GM12878 (cell line): ENCODE results near the gene PRH1. TPM values are rescaled to one million over a fixed set of nuclear protein-coding genes. Genes with fewer than 3 reads are reported as not detected.

Source experiments
- ATAC-seq: fragments of 200-7000 bp; cut with Tn5 transposase; 3 replicates; pipeline ENCODE4 v1.9.1; 2020; ENCODE audit warnings: mild to moderate bottlenecking, moderate library complexity
- BruUV-seq: library from RNA; stranded (reverse); fragments of 400-500 nt; replicated peaks from 2 replicates; lab custom pipeline; 2021; lab: Mats Ljungman, UMichigan
- CTCF ChIA-PET: fragments of 300-600 bp; sonication (Branson Sonifier 250); formaldehyde crosslinking; extraction: SDS; loops from one replicate; lab custom pipeline; 2021; ENCODE audit warnings: inconsistent platforms; lab: Yijun Ruan, JAX
- POLR2A ChIA-PET: fragments of 350-600 bp; formaldehyde crosslinking; extraction: SDS; loops from one replicate; lab custom pipeline; 2021; ENCODE audit warnings: inconsistent platforms; lab: Charles Lee
- RAD21 ChIA-PET: fragments of 300-600 bp; sonication (Branson Sonifier 250); formaldehyde crosslinking; loops from one replicate; lab custom pipeline; 2023; ENCODE audit warnings: antibody characterized with exemption; ENCODE audit not compliant: unreplicated experiment; lab: Charles Lee
- SMC1A ChIA-PET: fragments of 300-600 bp; sonication (Branson Sonifier 250); formaldehyde crosslinking; loops from one replicate; lab custom pipeline; 2023; ENCODE audit not compliant: unreplicated experiment, uncharacterized antibody; lab: Charles Lee
- DNase-seq: peaks from one replicate; pipeline ENCODE4 v3.0.0-alpha.2; 2011; ENCODE audit warnings: low read depth, low spot score
- FAIRE-seq: peaks from 3 replicates; lab custom pipeline; 2011; peaks lifted over from hg19 to GRCh38; lab: Jason Lieb, UNC
- H2AFZ ChIP-seq: 2 replicates; pipeline ENCODE4 v1.6.0; 2011; ENCODE audit warnings: low read depth, low read length, control low read depth; ENCODE audit not compliant: control insufficient read depth
- H3K27ac ChIP-seq: 2 replicates; pipeline ENCODE4 v1.5.1; 2011; ENCODE audit warnings: control low read depth; ENCODE audit not compliant: control insufficient read depth, insufficient read depth
- H3K27me3 ChIP-seq, 2 experiments: replicated peaks in 1 of 2; 2 replicates each; pipeline versions ENCODE4 v1.6.0 to v1.6.1; 2011; ENCODE audit warnings: low read length in 1 of 2; ENCODE audit not compliant: control insufficient read depth in 2 of 2, insufficient read depth in 2 of 2
- H3K36me3 ChIP-seq, 2 experiments: 2 replicates each; pipeline ENCODE4 v1.5.1; 2011; ENCODE audit warnings: low read length in 1 of 2; ENCODE audit not compliant: control insufficient read depth in 2 of 2, insufficient read depth in 2 of 2
- H3K4me1 ChIP-seq: 2 replicates; pipeline ENCODE4 v1.6.1; 2011; ENCODE audit warnings: mild to moderate bottlenecking, low read length, moderate library complexity, mixed read lengths; ENCODE audit not compliant: control insufficient read depth, insufficient read depth
- H3K4me2 ChIP-seq: 2 replicates; pipeline ENCODE4 v1.6.0; 2011; ENCODE audit warnings: control low read depth; ENCODE audit not compliant: control insufficient read depth, insufficient read depth
- H3K4me3 ChIP-seq: fragments of 200-600 bp; sonication (generic); 2 replicates; pipeline ENCODE4 v1.5.1; 2016
- H3K79me2 ChIP-seq: 2 replicates; pipeline ENCODE4 v1.6.0; 2011; ENCODE audit warnings: low read length; ENCODE audit not compliant: control insufficient read depth, insufficient read depth
- H3K9ac ChIP-seq: 2 replicates; pipeline ENCODE4 v1.8.0; 2011; ENCODE audit warnings: low read length, control low read depth, mixed read lengths; ENCODE audit not compliant: control insufficient read depth, insufficient read depth
- H3K9me3 ChIP-seq: replicated peaks from 3 replicates; pipeline ENCODE4 v1.5.1; 2011; ENCODE audit warnings: mild to moderate bottlenecking, low read length; ENCODE audit not compliant: control insufficient read depth, insufficient read depth
- H4K20me1 ChIP-seq: 2 replicates; pipeline ENCODE4 v1.6.0; 2011; ENCODE audit not compliant: control insufficient read depth, insufficient read depth
- CHD2 ChIP-seq: IDR thresholded peaks from 2 replicates; pipeline ENCODE4 v1.6.1; 2011; ENCODE audit warnings: low read depth, low read length, improper control_type of control experiment, borderline replicate concordance
- CTCF ChIP-seq, 3 experiments: IDR thresholded peaks in 2 of 3; conservative IDR thresholded peaks in 1 of 3; 2 replicates each; pipeline ENCODE4 v1.5.1; 2011; ENCODE audit warnings: low read depth in 3 of 3, low read length in 3 of 3, mild to moderate bottlenecking in 3 of 3, control low read depth in 2 of 3, moderate library complexity in 2 of 3, inconsistent platforms in 1 of 3, mixed read lengths in 1 of 3; ENCODE audit not compliant: control insufficient read depth in 2 of 3, insufficient read depth in 1 of 3; ENCODE audit errors: extremely low read depth in 1 of 3
- EED ChIP-seq: sonication (generic); IDR thresholded peaks from 2 replicates; pipeline ENCODE4 v1.6.1; 2016; ENCODE audit warnings: antibody characterized with exemption, low read depth
- GATAD2B ChIP-seq: fragments of 450-650 bp; conservative IDR thresholded peaks from 2 replicates; pipeline ENCODE4 v1.6.1; 2017; ENCODE audit warnings: low read depth, mild to moderate bottlenecking, moderate library complexity
- HDAC2 ChIP-seq: fragments of 200-600 bp; sonication (generic); IDR thresholded peaks from 2 replicates; pipeline ENCODE4 v1.6.1; 2017
- KAT2A ChIP-seq: conservative IDR thresholded peaks from 2 replicates; pipeline ENCODE4 v1.6.1; 2011; ENCODE audit warnings: low read depth, low read length; ENCODE audit not compliant: control insufficient read depth
- MXI1 ChIP-seq: fragments of 150-350 bp; IDR thresholded peaks from 2 replicates; pipeline ENCODE4 v1.6.1; 2011; ENCODE audit warnings: low read depth, mild to moderate bottlenecking, inconsistent platforms, low read length, improper control_type of control experiment
- NBN ChIP-seq: fragments of 450-650 bp; IDR thresholded peaks from 2 replicates; pipeline ENCODE4 v1.6.1; 2016
- NR2C2 ChIP-seq: IDR thresholded peaks from 2 replicates; pipeline ENCODE4 v1.6.1; 2011; ENCODE audit warnings: borderline replicate concordance, low read depth; ENCODE audit not compliant: control insufficient read depth, insufficient read length
- NR2F1 ChIP-seq: fragments of 450-650 bp; conservative IDR thresholded peaks from 2 replicates; pipeline ENCODE4 v1.6.1; 2017; ENCODE audit warnings: mild to moderate bottlenecking
- PAX5 ChIP-seq: IDR thresholded peaks from 2 replicates; pipeline ENCODE4 v1.6.1; 2011; ENCODE audit warnings: low read depth, low read length, borderline replicate concordance
- PAX8 ChIP-seq: fragments of 450-650 bp; IDR thresholded peaks from 2 replicates; pipeline ENCODE4 v1.6.1; 2017; ENCODE audit warnings: mild to moderate bottlenecking, moderate library complexity
- POU2F2 ChIP-seq: IDR thresholded peaks from 3 replicates; pipeline ENCODE4 v1.6.1; 2011; ENCODE audit warnings: low read depth, mild to moderate bottlenecking, low read length, borderline replicate concordance
- RFX5 ChIP-seq: IDR thresholded peaks from 2 replicates; pipeline ENCODE4 v1.6.1; 2011; ENCODE audit warnings: low read depth, low read length, improper control_type of control experiment
- SMC3 ChIP-seq: IDR thresholded peaks from 2 replicates; pipeline ENCODE4 v1.6.1; 2011; ENCODE audit warnings: low read length, improper control_type of control experiment, borderline replicate concordance
- USF1 ChIP-seq: IDR thresholded peaks from 2 replicates; pipeline ENCODE4 v1.6.1; 2011; ENCODE audit warnings: borderline replicate concordance, low read depth, mild to moderate bottlenecking, moderate library complexity, mixed read lengths, low read length; ENCODE audit not compliant: insufficient read depth; ENCODE audit errors: extremely low read length
- YBX1 ChIP-seq: fragments of 450-650 bp; IDR thresholded peaks from 2 replicates; pipeline ENCODE4 v1.6.1; 2016; ENCODE audit warnings: antibody characterized with exemption
- WGBS: methylation state at CpG from one replicate; pipeline ENCODE4 v1.1.6; 2016; ENCODE audit warnings: low lambda C conversion rate; ENCODE audit not compliant: insufficient replicate concordance, insufficient coverage; ENCODE audit errors: missing lambda C conversion rate; 5-methylcytosine and 5-hydroxymethylcytosine counted together
- in situ Hi-C: fragments of 300-500 bp; cut with MboI; formaldehyde crosslinking; loops from 9 replicates; pipeline ENCODE4 v1.14.3; 2018; ENCODE audit warnings: mixed read lengths
- intact Hi-C: fragments of 100-400 bp; cut with micrococcal nuclease; formaldehyde crosslinking; loops from one replicate; pipeline ENCODE4 v1.14.2; 2022; ENCODE audit not compliant: unreplicated experiment
- polyA plus RNA-seq, 11 experiments: library from polyadenylated mRNA; depleted of rRNA in 4 of 11; unstranded in 6 of 11; stranded (reverse) in 5 of 11; fragments of >200 nt; fragmentation: Nextera tagmentation in 4 of 11; fragmentation: Illumina TruSeq in 1 of 11; extraction: Ambion mirVana in 4 of 11; extraction: Trizol in 1 of 11; gene quantifications; 1 replicate in 1 of 11; 2 replicates in 10 of 11; pipeline versions ENCODE4 v1.2.1 to v1.2.3, GENCODE V29; 2011 to 2016; ENCODE audit warnings: inconsistent platforms in 2 of 11, missing spikeins in 2 of 11, low read depth in 1 of 11
- total RNA-seq, 4 experiments: library from RNA; depleted of rRNA in 3 of 4; stranded (reverse); fragments of >200 nt in 3 of 4; fragmentation: Illumina TruSeq in 1 of 4; extraction: Trizol in 1 of 4; gene quantifications; 2 replicates each; pipeline versions ENCODE4 v1.2.1 to v1.2.3, GENCODE V29; 2013 to 2021
- TF ChIP-seq, protein P1 (sequence below): fragments of 450-650 bp; IDR thresholded peaks from 2 replicates; pipeline ENCODE4 v1.6.1; 2016; ENCODE audit warnings: mild to moderate bottlenecking

The PRH1 gene
- total and polyA plus RNA-seq, 10 of the 15 experiments (the other 5 are each of a cell fraction or from before 2014, with no cell fraction given): 2.5 to 26.3 (median 11.8) TPM

DNA sequence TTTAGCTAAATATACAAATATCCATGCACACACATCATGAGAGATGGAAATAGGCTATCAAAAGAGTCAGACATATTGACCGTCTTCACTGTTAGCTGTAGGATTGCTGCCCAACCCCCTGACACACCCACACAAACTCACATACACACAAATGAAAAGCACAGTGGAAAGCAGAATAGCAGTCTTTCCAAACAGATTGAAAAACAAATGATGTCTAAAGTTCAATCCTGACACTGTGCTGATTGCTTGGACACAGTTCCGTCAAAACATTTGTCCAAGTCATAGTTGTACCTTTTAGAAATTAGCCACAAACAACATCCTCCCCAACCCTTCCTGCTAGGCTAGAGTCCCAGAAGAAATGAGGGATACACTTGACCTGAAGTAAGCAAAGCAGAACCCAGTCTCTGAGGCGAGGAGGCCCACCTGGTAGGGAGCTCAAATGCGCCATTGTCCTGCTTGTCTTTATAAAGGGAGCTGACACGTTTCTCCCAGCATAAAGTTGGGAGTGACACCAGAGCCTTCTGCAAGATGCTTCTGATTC lies 44.8 kb upstream of the PRH1 start, which contains the start of gene PRH2:
Gene PRH2, plus strand, starts transcription at position 491 of the 541 bp plus-strand sequence. Its CDS starts 38 bp downstream, at position 529.
- BruUV-seq: no TSS peak
- ATAC-seq: no peak
- H3K4me3 ChIP-seq: no peak within 1 kb of the TSS

GRCh38 chr12:10926269-10926668 lies 42.2 kb upstream of the PRH1 start:
- SMC1A ChIA-PET: no interaction called here
- no peak for FAIRE-seq
- BruUV-seq: no TSS peak
- Histone ChIP-seq H2AFZ (no peak overlapping the region), H3K36me3 (no peaks in the 10 kb centered on the region), H3K4me1 (no peaks in the 10 kb centered on the region), H3K4me3 (no peak overlapping the region), H3K27me3 (no peaks in the 10 kb centered on the region), H3K4me2 (no peak overlapping the region), H3K27ac (no peak overlapping the region), H3K9ac (no peak overlapping the region), H3K79me2 (no peaks in the 10 kb centered on the region), H3K9me3 (no peaks in the 10 kb centered on the region), H4K20me1 (no peaks in the 10 kb centered on the region)
- RAD21 ChIA-PET: no interaction called here
- CTCF ChIA-PET: interaction anchor here (1.1 kb wide), 1 partner anchor 12 kb away, joined by 3 read pairs; no protein-coding TSS in a partner anchor
- POLR2A ChIA-PET: no interaction called here
- WGBS: 74% methylated on average over 5 of the region's 5 CpGs
- DNase-seq: no peak
- intact Hi-C loops: no loop called here
- ATAC-seq: no peak
- in situ Hi-C loops: no loop called here
- TF ChIP-seq NR2F1: no peak
- no peak for TF ChIP-seq USF1
- no peak for TF ChIP-seq RFX5
- TF ChIP-seq CTCF (IDR thresholded peaks at IDR 0.05 in 2 of 3, conservative IDR thresholded peaks at IDR 0.05 in 1 of 3; ENCODE audit: control insufficient read depth in 2 of 3, extremely low read depth in 1 of 3, insufficient read depth in 1 of 3, low read depth in 3 of 3, low read length in 3 of 3): no peak
- no peak for TF ChIP-seq HDAC2
- no peak for TF ChIP-seq POU2F2
- TF ChIP-seq MXI1: no peak
- TF ChIP-seq NBN: no peak
- no peak for TF ChIP-seq CHD2
- TF ChIP-seq, protein P1, sequence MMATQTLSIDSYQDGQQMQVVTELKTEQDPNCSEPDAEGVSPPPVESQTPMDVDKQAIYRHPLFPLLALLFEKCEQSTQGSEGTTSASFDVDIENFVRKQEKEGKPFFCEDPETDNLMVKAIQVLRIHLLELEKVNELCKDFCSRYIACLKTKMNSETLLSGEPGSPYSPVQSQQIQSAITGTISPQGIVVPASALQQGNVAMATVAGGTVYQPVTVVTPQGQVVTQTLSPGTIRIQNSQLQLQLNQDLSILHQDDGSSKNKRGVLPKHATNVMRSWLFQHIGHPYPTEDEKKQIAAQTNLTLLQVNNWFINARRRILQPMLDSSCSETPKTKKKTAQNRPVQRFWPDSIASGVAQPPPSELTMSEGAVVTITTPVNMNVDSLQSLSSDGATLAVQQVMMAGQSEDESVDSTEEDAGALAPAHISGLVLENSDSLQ: no peak
- no peak for TF ChIP-seq PAX8
- no peak for TF ChIP-seq NR2C2

More for the DNA sequence above, 44.8 kb upstream of the PRH1 start, which contains the start of gene PRH2:
- POLR2A ChIA-PET: no interaction called here
- SMC1A ChIA-PET: no interaction called here
- H3K36me3 ChIP-seq: no peaks in the 10 kb centered on the region
- H3K27ac ChIP-seq: no peak within 1 kb of the TSS
- H2AFZ ChIP-seq: no peak within 1 kb of the TSS
- TF ChIP-seq SMC3: no peak
- TF ChIP-seq YBX1: no peak
- no peak for TF ChIP-seq GATAD2B
- TF ChIP-seq KAT2A: no peak
- no peak for TF ChIP-seq PAX5
- no peak for TF ChIP-seq EED
- DNase-seq (no peak), FAIRE-seq (no peak)
- CTCF ChIA-PET: no interaction called here
- no peaks in the 10 kb centered on the region for H3K79me2 ChIP-seq
- H3K9ac ChIP-seq: no peak within 1 kb of the TSS
- no peak within 1 kb of the TSS for H3K4me2 ChIP-seq
- 68% methylated on average over 5 of the region's 5 CpGs for WGBS
- no peaks in the 10 kb centered on the region for H3K9me3 ChIP-seq
- RAD21 ChIA-PET: no interaction called here
- in situ Hi-C loops: no loop called here
- intact Hi-C loops: no loop called here
- no peaks in the 10 kb centered on the region for H4K20me1 ChIP-seq
- H3K4me1 ChIP-seq: no peaks in the 10 kb centered on the region
- H3K27me3 ChIP-seq: no peaks in the 10 kb centered on the region
